ENCODE results near the gene OR13C8.
"Not testable (repeated sequence)": the region's sequence is repeated elsewhere in the genome, so short reads cannot be mapped to it uniquely, and the experiment has no call there.

OR13C8 gene

GRCh38 chr9:104589626-104590025 is 20.7 kb downstream of the OR13C8 start:
- Mint-ChIP-seq H3K9me3 (peaks cover 4% of the 10 kb centered on the region), H3K27ac (no peak overlapping the region), H3K27me3 (no peaks in the 10 kb centered on the region), H3K4me3 (no peak overlapping the region), H3K4me1 (no peaks in the 10 kb centered on the region), H3K36me3 (ENCODE audit: low read depth) (no peaks in the 10 kb centered on the region)
- DNase-seq (no peak), ATAC-seq (no peak)

- not testable (repeated sequence) for DNase-seq; H3K36me3 Mint-ChIP-seq (ENCODE audit: low read depth); H3K9me3 Mint-ChIP-seq; H3K27me3 Mint-ChIP-seq; ATAC-seq; H3K4me1 Mint-ChIP-seq; H3K4me3 Mint-ChIP-seq; H3K27ac Mint-ChIP-seq
These were observed 29.8 kb downstream of the OR13C8 start for GRCh38 chr9:104598749-104599148.

DNA sequence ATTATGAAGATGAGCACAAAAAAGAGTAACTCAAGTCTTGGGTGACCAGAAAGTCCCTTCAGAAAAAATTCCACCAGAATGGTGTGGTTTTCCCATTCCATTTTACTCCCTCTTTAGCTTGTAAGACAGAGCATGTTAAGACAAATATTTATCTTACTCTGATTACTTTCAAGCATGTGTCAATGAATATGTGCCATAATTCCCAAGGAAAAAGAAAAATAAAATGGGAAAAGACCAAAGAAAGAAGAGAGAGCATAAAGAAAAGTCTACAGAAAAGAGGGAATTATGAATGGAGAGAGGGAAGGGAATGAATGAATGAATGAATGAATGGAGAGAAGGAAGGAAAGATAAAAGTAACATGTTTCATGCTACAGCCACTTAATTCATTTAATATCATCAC is 30.3 kb downstream of the OR13C8 start, which contains the start of gene OR13C5:
OR13C5 (minus strand) TSS at position 101 of the 400 bp plus-strand sequence; CDS start at position 101, 0 bp downstream.
- not testable (repeated sequence) for H3K36me3 Mint-ChIP-seq (ENCODE audit: low read depth); H3K27ac Mint-ChIP-seq; H3K9me3 Mint-ChIP-seq; H3K27me3 Mint-ChIP-seq; ATAC-seq; H3K4me3 Mint-ChIP-seq; H3K4me1 Mint-ChIP-seq; DNase-seq

- H3K27me3 Mint-ChIP-seq: no peaks in the 10 kb centered on the region
- no peak for DNase-seq
- ATAC-seq: no peak
- no peak overlapping the region for H3K27ac Mint-ChIP-seq
- no peaks in the 10 kb centered on the region for H3K4me1 Mint-ChIP-seq
- H3K36me3 Mint-ChIP-seq (ENCODE audit: low read depth): no peaks in the 10 kb centered on the region
- no peaks in the 10 kb centered on the region for H3K9me3 Mint-ChIP-seq
- H3K4me3 Mint-ChIP-seq: no peak overlapping the region
These were observed 35.8 kb downstream of the OR13C8 start for GRCh38 chr9:104604801-104605200.

DNA sequence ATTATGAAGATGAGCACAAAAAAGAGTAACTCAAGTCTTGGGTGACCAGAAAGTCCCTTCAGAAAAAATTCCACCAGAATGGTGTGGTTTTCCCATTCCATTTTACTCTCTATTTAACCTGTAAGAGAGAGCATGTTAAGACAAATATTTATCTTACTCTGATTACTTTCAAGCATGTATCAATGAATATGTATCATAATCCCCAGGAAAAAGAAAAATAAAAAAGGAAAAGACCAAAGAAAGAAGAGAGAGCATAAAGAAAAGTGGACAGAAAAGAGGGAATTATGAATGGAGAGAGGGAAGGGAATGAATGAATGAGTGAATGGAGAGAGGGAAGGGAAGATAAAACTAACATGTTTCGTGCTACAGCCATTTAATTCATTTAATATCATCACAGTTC is 36.6 kb downstream of the OR13C8 start, which contains the start of gene OR13C2:
OR13C2 (minus strand) TSS at position 101 of the 400 bp plus-strand sequence; CDS start at position 101, 0 bp downstream.
- not testable (repeated sequence) for H3K4me3 Mint-ChIP-seq; H3K9me3 Mint-ChIP-seq; H3K27ac Mint-ChIP-seq; ATAC-seq; DNase-seq; H3K4me1 Mint-ChIP-seq; H3K36me3 Mint-ChIP-seq (ENCODE audit: low read depth); H3K27me3 Mint-ChIP-seq

- Mint-ChIP-seq H3K27me3 (no peaks in the 10 kb centered on the region), H3K4me1 (no peaks in the 10 kb centered on the region), H3K9me3 (no peaks in the 10 kb centered on the region), H3K4me3 (no peak overlapping the region), H3K27ac (no peak overlapping the region), H3K36me3 (ENCODE audit: low read depth) (no peaks in the 10 kb centered on the region)
- ATAC-seq (no peak), DNase-seq (no peak)
These were observed 37.2 kb downstream of the OR13C8 start for GRCh38 chr9:104606152-104606551.

DNA sequence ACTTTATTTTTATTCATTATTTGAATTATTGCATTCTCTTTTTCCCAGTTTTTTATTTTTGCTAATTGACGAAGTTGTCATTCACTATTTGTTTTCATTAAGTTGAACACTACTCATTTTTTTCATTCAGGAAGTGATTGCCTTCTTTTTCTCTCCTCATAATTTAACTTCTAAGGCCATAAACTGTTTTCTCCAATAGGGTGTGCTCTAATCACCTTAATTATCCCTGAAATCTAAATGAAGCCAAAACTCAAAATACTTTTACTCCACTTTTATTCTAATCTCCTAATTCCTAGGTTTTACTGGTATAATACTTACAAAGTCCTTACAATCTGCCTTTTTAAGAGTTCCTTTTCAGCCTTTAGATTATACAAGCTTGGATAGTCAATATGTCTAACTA is 39.4 kb downstream of the OR13C8 start:
- no peaks in the 10 kb centered on the region for H3K4me1 Mint-ChIP-seq
- ATAC-seq: no peak

GRCh38 chr9:104611213-104611612 is 42.2 kb downstream of the OR13C8 start:
- H3K27ac Mint-ChIP-seq: no peak overlapping the region
- DNase-seq: no peak
- ATAC-seq: no peak
- no peaks in the 10 kb centered on the region for H3K27me3 Mint-ChIP-seq
- H3K4me3 Mint-ChIP-seq: no peak overlapping the region
- no peaks in the 10 kb centered on the region for H3K9me3 Mint-ChIP-seq
- no peaks in the 10 kb centered on the region for H3K4me1 Mint-ChIP-seq
- no peaks in the 10 kb centered on the region for H3K36me3 Mint-ChIP-seq (ENCODE audit: low read depth)

More for the DNA sequence above, 39.4 kb downstream of the OR13C8 start:
- H3K9me3 Mint-ChIP-seq: no peaks in the 10 kb centered on the region
- no peak overlapping the region for H3K4me3 Mint-ChIP-seq
- no peak overlapping the region for H3K27ac Mint-ChIP-seq
- H3K36me3 Mint-ChIP-seq (ENCODE audit: low read depth): no peaks in the 10 kb centered on the region
- H3K27me3 Mint-ChIP-seq: no peaks in the 10 kb centered on the region
- DNase-seq: no peak

GRCh38 chr9:104617418-104617817 is 48.5 kb downstream of the OR13C8 start:
- ATAC-seq (no peak), DNase-seq (no peak)
- no peaks in the 10 kb centered on the region for H3K4me1 Mint-ChIP-seq

GRCh38 chr9:104618104-104618503 is 49.1 kb downstream of the OR13C8 start, which contains the start of gene OR13C9:
OR13C9 (minus strand) TSS chr9:104618204; CDS start chr9:104618204, 0 bp downstream.
- no peak for ATAC-seq
- Mint-ChIP-seq H3K27me3 (no peaks in the 10 kb centered on the region), H3K27ac (no peak within 1 kb of the TSS), H3K4me1 (no peaks in the 10 kb centered on the region), H3K4me3 (no peak within 1 kb of the TSS), H3K9me3 (no peaks in the 10 kb centered on the region), H3K36me3 (ENCODE audit: low read depth) (no peaks in the 10 kb centered on the region)
- DNase-seq: no peak

More at GRCh38 chr9:104617418-104617817, 48.5 kb downstream of the OR13C8 start:
- Mint-ChIP-seq H3K9me3 (no peaks in the 10 kb centered on the region), H3K36me3 (ENCODE audit: low read depth) (no peaks in the 10 kb centered on the region), H3K4me3 (no peak overlapping the region), H3K27ac (no peak overlapping the region), H3K27me3 (no peaks in the 10 kb centered on the region)

Measured in activated naive CD8-positive, alpha-beta T cell treated with anti-CD3 and anti-CD28 coated beads, Interleukin-2, amount 50 U/mL, for 24 hours (primary cell).